Measurements from ENCODE around the gene PUS1.

The PUS1 gene

DNA sequence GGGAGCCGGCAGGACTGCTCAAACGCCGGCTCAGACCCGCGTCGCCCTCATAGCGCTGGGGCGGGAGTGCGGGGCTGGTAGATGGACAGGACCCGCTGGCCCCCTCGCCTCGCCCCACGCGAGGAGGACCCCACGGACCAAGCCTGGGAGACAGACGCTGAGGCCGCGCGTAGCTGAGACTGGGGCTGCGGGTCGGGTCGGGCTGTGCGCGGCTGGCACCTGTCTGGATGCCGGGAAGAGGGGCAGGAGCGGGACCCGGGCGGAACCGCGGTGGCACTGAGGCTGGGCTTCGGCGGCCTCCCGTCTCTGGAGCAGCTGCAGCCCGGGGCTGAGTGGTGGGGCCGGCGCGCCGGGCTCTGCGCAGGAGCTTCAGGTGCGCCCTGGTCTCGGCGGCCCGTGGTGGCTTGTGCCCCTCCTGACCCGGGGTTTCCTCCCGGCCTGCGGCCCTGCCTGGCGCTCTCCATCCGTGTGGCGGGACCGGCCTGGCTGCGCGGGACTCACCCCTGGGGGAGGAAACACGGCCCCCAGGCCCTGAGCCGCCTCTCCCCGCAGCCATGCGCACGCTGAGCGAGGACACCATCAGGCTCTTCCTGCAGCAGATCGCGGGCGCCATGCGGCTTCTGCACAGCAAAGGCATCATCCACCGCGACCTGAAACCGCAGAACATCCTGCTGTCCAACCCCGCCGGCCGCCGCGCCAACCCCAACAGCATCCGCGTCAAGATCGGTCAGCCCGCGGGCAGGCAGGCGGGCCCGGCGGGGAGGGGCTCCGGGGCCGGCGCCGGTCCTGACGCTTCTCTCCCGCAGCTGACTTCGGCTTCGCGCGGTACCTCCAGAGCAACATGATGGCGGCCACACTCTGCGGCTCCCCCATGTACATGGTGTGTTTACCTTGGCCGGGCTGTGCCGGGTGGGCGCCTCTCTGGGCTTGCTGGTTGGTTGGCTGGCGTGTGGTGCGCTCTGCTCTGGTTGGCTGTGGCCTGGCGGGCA, 20.7 kb upstream of the PUS1 start (continued):
- TF ChIP-seq ZBTB8A (tag by site-specific recombination; IDR thresholded peaks at IDR 0.05), result no peak
- TF ChIP-seq, protein P1, sequence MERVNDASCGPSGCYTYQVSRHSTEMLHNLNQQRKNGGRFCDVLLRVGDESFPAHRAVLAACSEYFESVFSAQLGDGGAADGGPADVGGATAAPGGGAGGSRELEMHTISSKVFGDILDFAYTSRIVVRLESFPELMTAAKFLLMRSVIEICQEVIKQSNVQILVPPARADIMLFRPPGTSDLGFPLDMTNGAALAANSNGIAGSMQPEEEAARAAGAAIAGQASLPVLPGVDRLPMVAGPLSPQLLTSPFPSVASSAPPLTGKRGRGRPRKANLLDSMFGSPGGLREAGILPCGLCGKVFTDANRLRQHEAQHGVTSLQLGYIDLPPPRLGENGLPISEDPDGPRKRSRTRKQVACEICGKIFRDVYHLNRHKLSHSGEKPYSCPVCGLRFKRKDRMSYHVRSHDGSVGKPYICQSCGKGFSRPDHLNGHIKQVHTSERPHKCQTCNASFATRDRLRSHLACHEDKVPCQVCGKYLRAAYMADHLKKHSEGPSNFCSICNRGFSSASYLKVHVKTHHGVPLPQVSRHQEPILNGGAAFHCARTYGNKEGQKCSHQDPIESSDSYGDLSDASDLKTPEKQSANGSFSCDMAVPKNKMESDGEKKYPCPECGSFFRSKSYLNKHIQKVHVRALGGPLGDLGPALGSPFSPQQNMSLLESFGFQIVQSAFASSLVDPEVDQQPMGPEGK (tag by site-specific recombination; IDR thresholded peaks at IDR 0.05), result no peak

DNA sequence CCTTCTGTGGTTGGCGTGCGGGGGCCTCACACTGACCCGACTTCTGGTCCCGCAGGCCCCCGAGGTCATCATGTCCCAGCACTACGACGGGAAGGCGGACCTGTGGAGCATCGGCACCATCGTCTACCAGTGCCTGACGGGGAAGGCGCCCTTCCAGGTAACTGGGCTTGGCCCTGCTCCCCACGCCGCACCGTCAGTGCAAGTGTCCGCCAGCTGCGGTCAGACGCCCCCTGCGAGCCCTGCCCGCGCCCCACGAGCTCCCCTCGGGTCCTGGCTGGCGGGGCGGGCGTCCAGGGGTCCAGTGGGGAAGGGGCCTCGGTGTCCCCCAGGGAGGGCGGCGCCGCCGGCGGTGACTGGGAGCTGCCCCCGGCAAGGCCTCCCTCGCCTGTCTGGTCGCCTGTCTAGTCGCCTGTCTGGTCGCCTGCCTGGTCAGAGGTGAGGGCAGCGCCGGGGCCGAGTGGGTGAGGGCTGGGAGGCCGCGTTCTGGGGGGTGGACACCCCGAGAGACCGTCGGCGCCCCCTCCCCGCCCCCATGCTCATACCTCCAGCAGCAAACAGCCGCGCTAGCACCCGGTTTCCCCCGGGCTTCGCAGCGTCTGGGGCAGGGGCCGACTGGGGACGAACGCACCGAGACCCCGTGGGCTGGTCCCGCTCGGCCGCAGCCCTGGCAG, 19.9 kb upstream of the PUS1 start:
- Histone ChIP-seq H3K4me3 (ENCODE audit: low read depth, low read length) (no peak overlapping the region), H3K36me3 (ENCODE audit: control insufficient read depth in 2 of 2, insufficient read depth in 1 of 2, low read length in 2 of 2) (peaks cover 0 to 79% of the 10 kb centered on the region in 2 experiments; a peak in 2 of 3 replicates), H3K4me1 (ENCODE audit: control insufficient read depth, insufficient read depth, low read length) (peaks cover 5% of the 10 kb centered on the region), H3K27ac (ENCODE audit: extremely low read depth, low read depth, low read length) (no peak overlapping the region), H3K9me3 (ENCODE audit: control insufficient read depth, insufficient read depth, low read depth, low read length) (no peaks in the 10 kb centered on the region)
- POLR2A ChIA-PET, result no interaction called here
- TF ChIP-seq, protein P1 (tag by site-specific recombination; IDR thresholded peaks at IDR 0.05), result no peak
- TF ChIP-seq, protein P2, sequence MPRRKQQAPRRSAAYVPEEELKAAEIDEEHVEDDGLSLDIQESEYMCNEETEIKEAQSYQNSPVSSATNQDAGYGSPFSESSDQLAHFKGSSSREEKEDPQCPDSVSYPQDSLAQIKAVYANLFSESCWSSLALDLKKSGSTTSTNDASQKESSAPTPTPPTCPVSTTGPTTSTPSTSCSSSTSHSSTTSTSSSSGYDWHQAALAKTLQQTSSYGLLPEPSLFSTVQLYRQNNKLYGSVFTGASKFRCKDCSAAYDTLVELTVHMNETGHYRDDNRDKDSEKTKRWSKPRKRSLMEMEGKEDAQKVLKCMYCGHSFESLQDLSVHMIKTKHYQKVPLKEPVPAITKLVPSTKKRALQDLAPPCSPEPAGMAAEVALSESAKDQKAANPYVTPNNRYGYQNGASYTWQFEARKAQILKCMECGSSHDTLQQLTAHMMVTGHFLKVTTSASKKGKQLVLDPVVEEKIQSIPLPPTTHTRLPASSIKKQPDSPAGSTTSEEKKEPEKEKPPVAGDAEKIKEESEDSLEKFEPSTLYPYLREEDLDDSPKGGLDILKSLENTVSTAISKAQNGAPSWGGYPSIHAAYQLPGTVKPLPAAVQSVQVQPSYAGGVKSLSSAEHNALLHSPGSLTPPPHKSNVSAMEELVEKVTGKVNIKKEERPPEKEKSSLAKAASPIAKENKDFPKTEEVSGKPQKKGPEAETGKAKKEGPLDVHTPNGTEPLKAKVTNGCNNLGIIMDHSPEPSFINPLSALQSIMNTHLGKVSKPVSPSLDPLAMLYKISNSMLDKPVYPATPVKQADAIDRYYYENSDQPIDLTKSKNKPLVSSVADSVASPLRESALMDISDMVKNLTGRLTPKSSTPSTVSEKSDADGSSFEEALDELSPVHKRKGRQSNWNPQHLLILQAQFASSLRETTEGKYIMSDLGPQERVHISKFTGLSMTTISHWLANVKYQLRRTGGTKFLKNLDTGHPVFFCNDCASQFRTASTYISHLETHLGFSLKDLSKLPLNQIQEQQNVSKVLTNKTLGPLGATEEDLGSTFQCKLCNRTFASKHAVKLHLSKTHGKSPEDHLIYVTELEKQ (tag by site-specific recombination; IDR thresholded peaks at IDR 0.05; ENCODE audit: borderline replicate concordance), result no peak
- TF ChIP-seq ZNF791 (tag by site-specific recombination; IDR thresholded peaks at IDR 0.05) (no peak), ZNF792 (tag by site-specific recombination; IDR thresholded peaks at IDR 0.05) (no peak)
- CTCF ChIA-PET, result no interaction called here

DNA sequence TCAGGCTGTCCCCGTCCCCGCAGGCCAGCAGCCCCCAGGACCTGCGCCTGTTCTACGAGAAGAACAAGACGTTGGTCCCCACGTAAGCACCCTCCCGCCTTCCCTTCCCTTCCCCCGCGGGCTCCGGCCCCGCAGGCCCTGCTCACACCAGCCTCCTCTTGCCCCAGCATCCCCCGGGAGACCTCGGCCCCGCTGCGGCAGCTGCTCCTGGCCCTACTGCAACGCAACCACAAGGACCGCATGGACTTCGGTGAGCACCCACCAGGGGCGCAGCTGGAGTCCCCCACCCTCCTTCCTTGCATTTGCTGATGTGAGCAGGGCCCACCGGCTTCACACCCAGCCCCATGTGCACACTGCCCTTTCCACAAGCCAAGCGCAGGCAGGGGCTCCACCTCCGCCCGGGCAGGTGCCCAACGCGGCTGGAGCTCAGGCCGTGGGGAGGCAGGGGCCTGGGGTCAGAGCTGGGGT, 19.3 kb upstream of the PUS1 start:
- POLR2A ChIA-PET, result interaction anchor here (0.6 to 1.1 kb wide), 3 partner anchors 20 to 82 kb away, joined by 3 to 5 read pairs (median 3); no protein-coding TSS in a partner anchor
- H3K36me3 ChIP-seq (ENCODE audit: control insufficient read depth in 2 of 2, insufficient read depth in 1 of 2, low read length in 2 of 2), result peaks cover 0 to 85% of the 10 kb centered on the region in 2 experiments; a peak in 2 of 3 replicates
- no peak overlapping the region for H3K4me3 ChIP-seq (ENCODE audit: low read depth, low read length)
- peaks cover 5% of the 10 kb centered on the region for H3K4me1 ChIP-seq (ENCODE audit: control insufficient read depth, insufficient read depth, low read length)
- H3K9me3 ChIP-seq (ENCODE audit: control insufficient read depth, insufficient read depth, low read depth, low read length), result no peaks in the 10 kb centered on the region
- H3K27ac ChIP-seq (ENCODE audit: extremely low read depth, low read depth, low read length), result no peak overlapping the region
- CTCF ChIA-PET, result no interaction called here
- TF ChIP-seq WT1 (tag by site-specific recombination; IDR thresholded peaks at IDR 0.05) (no peak), GFI1B (tag by site-specific recombination; IDR thresholded peaks at IDR 0.05) (no peak), ZNF37A (tag by site-specific recombination; IDR thresholded peaks at IDR 0.05) (no peak), YY1 (tag by site-specific recombination; IDR thresholded peaks at IDR 0.05) (no peak), ZNF654 (tag by site-specific recombination; IDR thresholded peaks at IDR 0.05; ENCODE audit: low read depth) (no peak), OVOL3 (tag by site-specific recombination; IDR thresholded peaks at IDR 0.05) (no peak), ZSCAN16 (tag by site-specific recombination; IDR thresholded peaks at IDR 0.05) (no peak), ZNF404 (tag by site-specific recombination; IDR thresholded peaks at IDR 0.05) (no peak), ZFP41 (tag by site-specific recombination; IDR thresholded peaks at IDR 0.05; ENCODE audit: borderline replicate concordance) (no peak), ZNF335 (tag by site-specific recombination; conservative IDR thresholded peaks at IDR 0.05) (no peak), OSR2 (tag by site-specific recombination; IDR thresholded peaks at IDR 0.05) (no peak), ZNF747 (tag by site-specific recombination; IDR thresholded peaks at IDR 0.05) (no peak), ZNF501 (tag by site-specific recombination; IDR thresholded peaks at IDR 0.05) (no peak), ZNF146 (tag by site-specific recombination; IDR thresholded peaks at IDR 0.05) (no peak), KLF9 (tag by site-specific recombination; IDR thresholded peaks at IDR 0.05; ENCODE audit: low read depth) (no peak)
- TF ChIP-seq, protein P3, sequence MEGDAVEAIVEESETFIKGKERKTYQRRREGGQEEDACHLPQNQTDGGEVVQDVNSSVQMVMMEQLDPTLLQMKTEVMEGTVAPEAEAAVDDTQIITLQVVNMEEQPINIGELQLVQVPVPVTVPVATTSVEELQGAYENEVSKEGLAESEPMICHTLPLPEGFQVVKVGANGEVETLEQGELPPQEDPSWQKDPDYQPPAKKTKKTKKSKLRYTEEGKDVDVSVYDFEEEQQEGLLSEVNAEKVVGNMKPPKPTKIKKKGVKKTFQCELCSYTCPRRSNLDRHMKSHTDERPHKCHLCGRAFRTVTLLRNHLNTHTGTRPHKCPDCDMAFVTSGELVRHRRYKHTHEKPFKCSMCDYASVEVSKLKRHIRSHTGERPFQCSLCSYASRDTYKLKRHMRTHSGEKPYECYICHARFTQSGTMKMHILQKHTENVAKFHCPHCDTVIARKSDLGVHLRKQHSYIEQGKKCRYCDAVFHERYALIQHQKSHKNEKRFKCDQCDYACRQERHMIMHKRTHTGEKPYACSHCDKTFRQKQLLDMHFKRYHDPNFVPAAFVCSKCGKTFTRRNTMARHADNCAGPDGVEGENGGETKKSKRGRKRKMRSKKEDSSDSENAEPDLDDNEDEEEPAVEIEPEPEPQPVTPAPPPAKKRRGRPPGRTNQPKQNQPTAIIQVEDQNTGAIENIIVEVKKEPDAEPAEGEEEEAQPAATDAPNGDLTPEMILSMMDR (tag by site-specific recombination; IDR thresholded peaks at IDR 0.05), result no peak

Data from HEK293 (cell line).